Panc1 (cell line): ENCODE data around the gene OR12D1. TPM values are rescaled to one million over a fixed set of nuclear protein-coding genes. Genes with fewer than 3 reads are reported as not detected.

Source experiments
- ATAC-seq: fragments of 200-7000 bp; cut with Tn5 transposase; 2 replicates; pipeline ENCODE4 v1.9.1; 2020; ENCODE audit warnings: mild to moderate bottlenecking, moderate library complexity
- BruUV-seq: library from RNA; stranded (reverse); fragments of 400-500 nt; replicated peaks from 2 replicates; lab custom pipeline; 2021; lab: Mats Ljungman, UMichigan
- CTCF ChIA-PET: fragments of 300-600 bp; sonication (Branson Sonifier 250); formaldehyde crosslinking; loops from one replicate; lab custom pipeline; 2022; ENCODE audit warnings: antibody characterized with exemption; lab: Charles Lee
- POLR2A ChIA-PET: fragments of 300-600 bp; sonication (Branson Sonifier 250); formaldehyde crosslinking; loops from one replicate; lab custom pipeline; 2022; ENCODE audit warnings: antibody characterized with exemption; lab: Charles Lee
- DNase-seq: peaks from one replicate; pipeline ENCODE4 v3.0.0-alpha.2; 2010; ENCODE audit warnings: low read depth, low spot score
- H3K27ac ChIP-seq: 2 replicates; pipeline ENCODE4 v1.5.1; 2011; ENCODE audit warnings: mild to moderate bottlenecking, low read length, inconsistent platforms
- H3K27me3 ChIP-seq: fragments of 200-500 bp; sonication (Bioruptor generic); 2 replicates; pipeline ENCODE4 v1.6.0; 2014; ENCODE audit warnings: low read length, inconsistent platforms; ENCODE audit not compliant: control insufficient read depth, insufficient read depth
- H3K36me3 ChIP-seq: fragments of 200-500 bp; sonication (Bioruptor generic); 2 replicates; pipeline ENCODE4 v1.5.1; 2014; ENCODE audit warnings: inconsistent platforms, mild to moderate bottlenecking, low read length, moderate library complexity; ENCODE audit not compliant: control insufficient read depth, insufficient read depth
- H3K4me1 ChIP-seq: 2 replicates; pipeline ENCODE4 v1.5.1; 2011; ENCODE audit warnings: inconsistent platforms, mild to moderate bottlenecking, low read length, moderate library complexity; ENCODE audit not compliant: control insufficient read depth, insufficient read depth
- H3K4me3 ChIP-seq, 2 experiments: 2 replicates each; pipeline ENCODE4 v1.5.1; 2011 to 2012; ENCODE audit warnings: low read depth in 2 of 2, low read length in 2 of 2, mild to moderate bottlenecking in 2 of 2, inconsistent platforms in 1 of 2, moderate library complexity in 1 of 2
- H3K9me3 ChIP-seq: fragments of 200-500 bp; sonication (Bioruptor generic); 2 replicates; pipeline ENCODE4 v1.5.1; 2014; ENCODE audit warnings: low read depth, mild to moderate bottlenecking, inconsistent platforms, low read length, moderate library complexity; ENCODE audit not compliant: control insufficient read depth, insufficient read depth
- CTCF ChIP-seq: fragments of 450-650 bp; IDR thresholded peaks from 2 replicates; pipeline ENCODE4 v1.5.1; 2017; ENCODE audit warnings: mild to moderate bottlenecking
- POLR2AphosphoS5 ChIP-seq: IDR thresholded peaks from 2 replicates; pipeline ENCODE4 v1.6.1; 2012; ENCODE audit warnings: mild to moderate bottlenecking, low read depth, low read length, moderate library complexity
- REST ChIP-seq, 2 experiments: IDR thresholded peaks; 2 replicates each; pipeline ENCODE4 v1.6.1; 2011 to 2012; ENCODE audit warnings: low read depth in 2 of 2, control low read depth in 1 of 2, low read length in 1 of 2, mild to moderate bottlenecking in 1 of 2, moderate library complexity in 1 of 2; ENCODE audit not compliant: insufficient read depth in 1 of 2
- SIN3A ChIP-seq: IDR thresholded peaks from 2 replicates; pipeline ENCODE4 v1.6.1; 2012; ENCODE audit warnings: low read depth, mild to moderate bottlenecking, low read length, moderate library complexity, borderline replicate concordance; ENCODE audit not compliant: insufficient read depth
- TCF7L2 ChIP-seq: IDR thresholded peaks from 2 replicates; pipeline ENCODE4 v1.6.1; 2011; ENCODE audit warnings: mild to moderate bottlenecking, low read depth, low read length, inconsistent platforms
- in situ Hi-C: cut with HindIII; loops from 2 replicates; pipeline ENCODE4 v1.10.0; 2016; ENCODE audit warnings: low sequenced_read_pairs, low pct_unique_long_range_greater_than_20kb
- intact Hi-C: fragments of 100-400 bp; cut with micrococcal nuclease; formaldehyde crosslinking; loops from one replicate; pipeline ENCODE4 v1.10.0; 2022; ENCODE audit not compliant: unreplicated experiment
- total RNA-seq: library from RNA; stranded (reverse); gene quantifications from one replicate; pipeline ENCODE4 v1.2.1, GENCODE V29; 2021; ENCODE audit not compliant: unreplicated experiment

The OR12D1 gene
- total RNA-seq, 1 experiment from 2014 or later = not detected

GRCh38 chr6:29419516-29419915, 4.8 kb downstream of the OR12D1 start:
- in situ Hi-C loops (no loop called here), intact Hi-C loops (no loop called here)
- DNase-seq (no peak), ATAC-seq (no peak)
- no TSS peak for BruUV-seq
- no peak for TF ChIP-seq CTCF
- TF ChIP-seq SIN3A = no peak
- TF ChIP-seq POLR2AphosphoS5 = no peak
- no peak for TF ChIP-seq TCF7L2
- no peak for TF ChIP-seq REST (IDR thresholded peaks at IDR 0.05; ENCODE audit: insufficient read depth in 1 of 2, low read depth in 2 of 2, low read length in 1 of 2)
- Histone ChIP-seq H3K36me3 (no peaks in the 10 kb centered on the region), H3K4me3 (no peak overlapping the region), H3K9me3 (no peaks in the 10 kb centered on the region), H3K27me3 (0 out of 2 replicates have a peak, but pooled peaks cover 6% of the 10 kb centered on the region), H3K27ac (no peak overlapping the region), H3K4me1 (no peaks in the 10 kb centered on the region)
- CTCF ChIA-PET = no interaction called here
- POLR2A ChIA-PET = no interaction called here

GRCh38 chr6:29424168-29424567, 9.4 kb downstream of the OR12D1 start:
- no peak for TF ChIP-seq REST (IDR thresholded peaks at IDR 0.05; ENCODE audit: insufficient read depth in 1 of 2, low read depth in 2 of 2, low read length in 1 of 2)
- TF ChIP-seq CTCF = no peak
- no peak for TF ChIP-seq TCF7L2
- no peak for TF ChIP-seq POLR2AphosphoS5
- no peak for TF ChIP-seq SIN3A
- intact Hi-C loops = no loop called here
- Histone ChIP-seq H3K4me1 (no peaks in the 10 kb centered on the region), H3K27ac (no peak overlapping the region), H3K9me3 (no peaks in the 10 kb centered on the region), H3K36me3 (no peaks in the 10 kb centered on the region), H3K27me3 (no peaks in the 10 kb centered on the region; the same call in 1 of the 2 replicates), H3K4me3 (no peak overlapping the region)
- no peak for DNase-seq
- no peak for ATAC-seq
- ChIA-PET POLR2A (no interaction called here), CTCF (no interaction called here)
- BruUV-seq = no TSS peak
- in situ Hi-C loops = no loop called here
